ENCODE results near the gene ZNF579.

The ZNF579 gene

GRCh38 chr19:55566823-55567222, 13.8 kb downstream of the ZNF579 start:
- TF ChIP-seq, protein P1, sequence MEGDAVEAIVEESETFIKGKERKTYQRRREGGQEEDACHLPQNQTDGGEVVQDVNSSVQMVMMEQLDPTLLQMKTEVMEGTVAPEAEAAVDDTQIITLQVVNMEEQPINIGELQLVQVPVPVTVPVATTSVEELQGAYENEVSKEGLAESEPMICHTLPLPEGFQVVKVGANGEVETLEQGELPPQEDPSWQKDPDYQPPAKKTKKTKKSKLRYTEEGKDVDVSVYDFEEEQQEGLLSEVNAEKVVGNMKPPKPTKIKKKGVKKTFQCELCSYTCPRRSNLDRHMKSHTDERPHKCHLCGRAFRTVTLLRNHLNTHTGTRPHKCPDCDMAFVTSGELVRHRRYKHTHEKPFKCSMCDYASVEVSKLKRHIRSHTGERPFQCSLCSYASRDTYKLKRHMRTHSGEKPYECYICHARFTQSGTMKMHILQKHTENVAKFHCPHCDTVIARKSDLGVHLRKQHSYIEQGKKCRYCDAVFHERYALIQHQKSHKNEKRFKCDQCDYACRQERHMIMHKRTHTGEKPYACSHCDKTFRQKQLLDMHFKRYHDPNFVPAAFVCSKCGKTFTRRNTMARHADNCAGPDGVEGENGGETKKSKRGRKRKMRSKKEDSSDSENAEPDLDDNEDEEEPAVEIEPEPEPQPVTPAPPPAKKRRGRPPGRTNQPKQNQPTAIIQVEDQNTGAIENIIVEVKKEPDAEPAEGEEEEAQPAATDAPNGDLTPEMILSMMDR (IDR thresholded peaks at IDR 0.05) = no peak
- Histone ChIP-seq H3K36me3 (no peaks in the 10 kb centered on the region), H3K9me3 (no peaks in the 10 kb centered on the region), H3K27ac (no peak overlapping the region), H3K27me3 (peaks cover 0 to 20% of the 10 kb centered on the region in 2 donors), H3K4me3 (no peak overlapping the region), H3K4me1 (no peaks in the 10 kb centered on the region)
- intact Hi-C loops (cut with DNase I; ENCODE audit: low total_unique reads) = no loop called here
- DNase-seq = no peak

DNA sequence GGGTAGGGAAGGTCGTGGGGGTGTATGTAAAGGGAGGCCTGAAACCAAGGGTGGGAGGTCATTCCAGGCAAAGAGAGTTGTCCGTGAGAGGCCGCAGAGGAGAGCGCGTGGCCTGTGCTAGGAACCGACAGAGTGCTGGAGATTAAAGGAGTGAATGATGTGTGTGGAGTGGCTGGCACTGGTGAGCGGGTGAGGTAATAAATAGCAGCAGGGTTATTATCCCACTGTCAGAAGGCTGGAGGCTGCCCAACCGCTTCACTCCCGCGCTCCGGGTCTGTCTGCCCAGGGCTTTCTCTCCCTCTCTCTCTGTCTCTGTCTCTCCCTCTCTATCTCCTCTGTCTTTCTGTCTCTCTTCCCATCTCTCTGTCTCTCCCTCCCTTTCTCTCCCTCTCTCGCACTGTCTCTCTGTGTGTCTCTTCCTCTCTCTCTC, 17.4 kb downstream of the ZNF579 start:
- TF ChIP-seq, protein P1 (IDR thresholded peaks at IDR 0.05) = no peak
- peaks cover 0 to 29% of the 10 kb centered on the region in 2 donors for H3K27me3 ChIP-seq
- intact Hi-C loops (cut with DNase I; ENCODE audit: low total_unique reads) = no loop called here
- no peaks in the 10 kb centered on the region for H3K4me1 ChIP-seq
- H3K27ac ChIP-seq = no peak overlapping the region
- no peak for DNase-seq
- no peak overlapping the region for H3K4me3 ChIP-seq
- H3K9me3 ChIP-seq = peaks cover 0 to 4% (median 0%) of the 10 kb centered on the region in 3 donors
- H3K36me3 ChIP-seq = no peaks in the 10 kb centered on the region

- intact Hi-C loops (cut with DNase I; ENCODE audit: low total_unique reads) = no loop called here
- Histone ChIP-seq H3K36me3 (no peaks in the 10 kb centered on the region), H3K4me3 (no peak overlapping the region), H3K27ac (no peak overlapping the region), H3K9me3 (peaks cover 0 to 4% (median 0%) of the 10 kb centered on the region in 3 donors), H3K27me3 (peaks cover 0 to 25% of the 10 kb centered on the region in 2 donors), H3K4me1 (no peaks in the 10 kb centered on the region)
- DNase-seq = no peak
- TF ChIP-seq, protein P1 (IDR thresholded peaks at IDR 0.05) = no peak
Measured at GRCh38 chr19:55559684-55560083, 21.0 kb downstream of the ZNF579 start.

DNA sequence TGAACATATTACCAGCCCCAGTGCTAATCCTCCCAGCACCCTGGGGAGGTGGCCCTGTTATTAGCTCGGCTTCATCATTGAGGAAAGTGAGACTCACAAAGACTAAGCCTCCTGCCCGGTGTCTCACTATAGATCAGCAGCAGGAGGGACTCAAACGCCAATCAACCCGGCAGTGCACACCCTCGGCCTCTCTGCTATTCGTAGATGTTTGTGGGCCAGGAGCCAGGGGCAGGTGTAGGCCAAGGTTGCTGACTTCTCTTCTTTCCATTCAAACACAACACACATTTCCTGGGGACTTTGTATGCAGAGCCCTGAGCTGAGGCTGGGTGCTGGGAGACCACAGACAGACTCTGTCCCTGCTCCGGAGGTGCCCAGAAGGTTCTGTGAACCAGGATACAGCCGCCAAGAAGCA, 25.9 kb downstream of the ZNF579 start:
- no peak overlapping the region for H3K4me3 ChIP-seq
- H3K4me1 ChIP-seq = peaks cover 0 to 7% (median 4%) of the 10 kb centered on the region in 4 donors
- H3K9me3 ChIP-seq = no peaks in the 10 kb centered on the region
- no peak overlapping the region for H3K27ac ChIP-seq
- H3K27me3 ChIP-seq = peaks cover 0 to 49% of the 10 kb centered on the region in 2 donors
- no peak for DNase-seq
- intact Hi-C loops (cut with DNase I; ENCODE audit: low total_unique reads) = no loop called here
- no peaks in the 10 kb centered on the region for H3K36me3 ChIP-seq
- TF ChIP-seq, protein P1 (IDR thresholded peaks at IDR 0.05) = no peak

- intact Hi-C loops (cut with DNase I; ENCODE audit: low total_unique reads) = no loop called here
- no peaks in the 10 kb centered on the region for H3K36me3 ChIP-seq
- H3K9me3 ChIP-seq = no peaks in the 10 kb centered on the region
- no peak for DNase-seq
- peaks cover 0 to 47% of the 10 kb centered on the region in 2 donors for H3K27me3 ChIP-seq
- no peak overlapping the region for H3K27ac ChIP-seq
- TF ChIP-seq, protein P1 (IDR thresholded peaks at IDR 0.05) = no peak
- peaks cover 0 to 11% (median 8%) of the 10 kb centered on the region in 4 donors for H3K4me1 ChIP-seq
- H3K4me3 ChIP-seq = no peak overlapping the region
Measured at GRCh38 chr19:55554302-55554701, 26.3 kb downstream of the ZNF579 start.

Data from tibial artery (tissue), 4 donors.